ENCODE results near the gene RHBDD2.
"Not testable (repeated sequence)": the region's sequence is repeated elsewhere in the genome, so short reads cannot be mapped to it uniquely, and the experiment has no call there.

Gene RHBDD2

GRCh38 chr7:75866489-75867389, 12.1 kb upstream of the RHBDD2 start:
- DNase-seq (ENCODE audit: low read depth in 2 of 2) = peak in 1 of 2 donors; percentile 19

DNA sequence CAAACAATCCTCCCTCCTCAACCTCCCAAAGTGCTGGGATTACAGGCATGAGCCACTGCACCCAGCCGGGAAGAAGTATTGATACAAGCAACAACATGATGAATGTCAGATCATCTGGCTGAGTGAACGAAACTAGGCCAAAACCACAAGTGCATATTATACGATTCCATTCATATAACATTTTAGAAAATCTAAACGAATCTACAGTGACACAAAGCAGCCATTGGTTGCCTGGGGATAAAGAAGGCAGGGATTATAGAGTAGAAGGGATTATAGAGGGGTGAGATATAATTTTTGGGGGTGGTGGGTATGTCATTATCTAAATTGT, 11.5 kb upstream of the RHBDD2 start:
- no peak for DNase-seq (ENCODE audit: low read depth in 2 of 2)

DNA sequence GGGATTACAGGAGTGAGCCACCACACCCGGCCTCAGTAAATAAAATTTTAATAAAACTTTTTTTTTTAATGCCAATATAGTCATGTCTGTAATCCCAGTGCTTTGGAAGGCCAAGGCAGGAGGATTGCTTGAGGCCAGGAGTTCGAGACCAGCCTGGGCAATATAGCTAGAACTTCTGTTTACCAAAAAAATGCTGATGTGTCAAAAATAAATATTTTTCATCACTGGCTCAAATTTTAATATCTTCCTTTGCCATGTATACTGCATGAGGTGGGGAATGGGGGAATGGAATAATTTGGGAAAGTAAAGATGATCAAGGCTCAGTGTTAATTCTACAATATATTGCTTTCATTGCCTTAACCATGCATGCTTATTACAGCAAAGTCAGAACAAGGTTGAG, 10.7 kb upstream of the RHBDD2 start:
- DNase-seq (ENCODE audit: low read depth in 2 of 2) = no peak

GRCh38 chr7:75869776-75870379, 9.0 kb upstream of the RHBDD2 start:
- no peak for DNase-seq (ENCODE audit: low read depth in 2 of 2)

DNA sequence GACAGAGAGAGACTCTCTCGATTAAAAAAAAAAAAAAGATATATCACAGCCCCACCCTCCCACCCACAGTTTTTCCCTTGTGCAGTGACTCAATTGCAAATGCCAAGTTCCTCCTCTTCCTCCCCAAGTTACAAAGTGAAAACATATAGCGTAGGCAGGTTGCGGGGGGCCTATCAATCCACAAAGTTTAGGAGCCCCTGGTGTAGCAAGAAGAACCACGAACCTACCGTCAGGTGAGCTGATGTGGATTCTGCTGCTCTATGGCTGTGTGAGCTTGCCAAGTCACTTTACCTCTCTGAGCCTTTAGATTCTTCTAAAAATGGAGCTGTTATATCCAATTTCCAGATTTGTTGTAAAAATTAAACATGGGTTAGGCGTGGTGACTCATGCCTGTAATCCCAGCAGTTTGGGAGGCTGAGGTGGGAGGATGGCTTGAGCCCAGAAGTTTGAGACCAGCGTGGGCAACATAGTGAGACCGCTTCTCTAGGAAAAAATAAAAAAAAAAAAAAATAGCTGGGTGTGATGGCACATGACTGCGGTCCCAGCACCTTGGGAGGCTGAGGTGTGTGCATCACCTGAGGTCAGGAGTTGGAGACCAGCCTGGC, 8.2 kb upstream of the RHBDD2 start:
- DNase-seq (ENCODE audit: low read depth in 2 of 2) = peak in 1 of 2 donors; percentile 32

GRCh38 chr7:75872073-75872782, 6.6 kb upstream of the RHBDD2 start:
- DNase-seq (ENCODE audit: low read depth in 2 of 2) = no peak

DNA sequence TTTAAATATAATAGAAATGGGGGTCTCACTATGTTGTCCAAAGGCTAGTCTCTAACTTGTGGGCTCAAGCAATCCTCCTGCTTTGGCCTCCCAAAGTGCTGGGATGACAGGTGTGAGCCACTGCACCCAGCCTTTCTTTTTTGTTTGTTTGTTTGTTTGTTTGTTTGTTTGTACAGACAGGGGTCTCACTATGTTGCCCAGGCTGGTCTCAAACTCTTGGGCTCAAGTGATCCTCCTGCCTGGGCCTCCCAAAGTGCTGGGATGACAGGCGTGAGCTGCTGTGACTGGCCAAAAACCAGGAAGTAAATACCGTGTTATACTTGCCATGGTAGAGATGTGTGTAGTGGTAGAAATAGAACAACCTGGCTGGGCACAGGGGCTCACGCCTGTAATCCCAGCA, 4.7 kb upstream of the RHBDD2 start:
- not testable (repeated sequence) for DNase-seq (ENCODE audit: low read depth in 2 of 2)

DNA sequence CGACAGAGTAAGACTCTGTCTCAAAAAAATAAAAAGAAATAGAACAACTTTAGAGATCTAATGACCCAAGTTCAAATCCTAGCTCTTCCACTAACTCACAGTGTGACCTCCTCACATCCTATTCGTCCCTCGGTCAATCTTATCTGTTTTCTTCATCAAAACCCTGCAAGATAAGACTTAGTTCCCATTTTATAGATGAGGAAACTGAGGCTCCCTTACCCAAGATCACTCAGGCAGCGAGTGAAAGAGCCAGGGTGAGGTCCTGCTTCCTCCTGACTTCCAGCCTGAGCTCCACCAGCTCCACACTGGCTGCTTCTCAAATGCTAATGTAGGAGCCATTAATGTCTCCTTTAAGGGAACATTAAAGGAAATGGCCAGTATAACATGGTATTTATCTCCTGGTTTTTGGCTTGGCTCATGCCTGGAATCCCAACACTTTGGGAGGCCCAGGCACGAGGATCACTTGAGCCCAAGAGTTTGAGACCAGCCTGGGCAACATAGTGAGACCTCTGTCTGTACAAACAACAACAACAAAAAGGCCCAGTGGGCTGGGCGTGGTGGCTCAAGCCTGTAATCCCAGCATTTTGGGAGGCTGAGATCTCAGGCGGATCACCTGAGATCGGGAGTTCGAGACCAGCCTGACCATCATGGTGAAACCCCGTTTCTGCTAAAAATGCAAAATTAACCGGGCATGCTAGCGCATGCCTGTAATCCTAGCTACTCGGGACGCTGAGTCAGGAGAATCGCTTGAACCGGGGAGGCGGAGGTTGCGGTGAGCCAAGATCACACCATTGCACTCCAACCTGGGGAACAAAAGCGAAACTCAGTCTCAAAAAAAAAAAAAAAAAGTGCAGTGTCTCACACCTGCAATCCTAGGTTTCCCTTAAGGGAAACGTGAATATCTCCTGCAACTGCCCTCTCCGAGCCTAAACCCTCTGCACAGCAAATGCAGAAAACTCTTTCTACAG, 3.4 kb upstream of the RHBDD2 start:
- DNase-seq (ENCODE audit: low read depth in 2 of 2) = no peak

DNA sequence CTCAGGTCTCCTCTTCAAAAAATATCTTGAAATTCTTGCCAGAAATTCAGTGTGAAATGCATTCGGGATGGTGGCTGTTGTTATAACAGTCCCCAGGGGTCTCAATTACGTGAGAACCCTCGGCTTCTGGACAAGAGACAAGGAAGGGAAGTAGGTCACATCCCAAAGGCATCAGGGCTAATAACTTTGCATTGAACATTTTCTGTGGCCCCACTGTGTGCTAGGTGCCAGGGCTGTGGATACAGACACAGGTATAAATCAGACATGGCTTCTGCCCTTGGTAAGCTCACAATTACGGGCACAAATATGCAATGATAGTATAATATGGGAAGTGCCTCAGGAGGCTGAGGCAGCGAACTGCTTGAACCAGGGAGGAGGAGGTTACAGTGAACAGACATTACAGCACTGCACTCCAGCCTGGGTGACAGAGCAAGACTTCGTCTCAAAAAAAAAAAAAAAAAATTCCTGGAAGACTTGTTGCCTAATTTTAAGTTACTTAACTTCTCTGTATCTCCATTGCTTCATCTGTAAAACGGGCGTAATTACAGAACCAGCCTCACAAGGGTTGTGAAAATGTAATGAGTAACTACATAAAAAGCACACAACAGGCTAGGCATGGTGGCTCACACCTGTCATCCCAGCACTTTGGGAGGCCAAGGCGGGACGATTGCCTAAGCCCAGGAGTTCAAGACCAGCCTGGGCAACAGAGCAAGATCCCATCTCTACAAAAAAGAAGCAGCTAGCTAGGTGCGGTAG, 2.5 kb upstream of the RHBDD2 start:
- DNase-seq (ENCODE audit: low read depth in 2 of 2) = no peak

GRCh38 chr7:75878312-75878768, 494 bp upstream of the RHBDD2 start:
- no peak for DNase-seq (ENCODE audit: low read depth in 2 of 2)

DNA sequence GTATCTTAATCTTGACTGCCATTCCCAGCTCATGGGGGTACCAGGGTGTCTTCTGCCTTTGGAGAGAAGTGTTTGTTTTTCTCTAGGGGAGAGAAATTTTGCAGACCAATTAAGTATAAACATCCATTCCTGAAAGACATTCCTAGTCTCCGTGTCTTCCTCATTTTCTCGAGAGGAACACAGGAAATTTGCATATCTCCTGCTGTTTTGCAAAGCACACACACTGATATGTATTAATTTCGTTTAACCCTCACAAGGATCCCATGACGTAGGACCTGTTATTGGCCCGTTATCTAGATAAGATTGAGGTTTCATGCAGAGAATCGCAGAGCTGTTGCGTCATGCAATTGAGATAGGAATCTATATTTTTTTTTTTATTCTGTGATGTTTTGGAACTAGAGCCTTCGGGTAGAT, 944 bp downstream of the RHBDD2 start:
- no peak for DNase-seq (ENCODE audit: low read depth in 2 of 2)

DNA sequence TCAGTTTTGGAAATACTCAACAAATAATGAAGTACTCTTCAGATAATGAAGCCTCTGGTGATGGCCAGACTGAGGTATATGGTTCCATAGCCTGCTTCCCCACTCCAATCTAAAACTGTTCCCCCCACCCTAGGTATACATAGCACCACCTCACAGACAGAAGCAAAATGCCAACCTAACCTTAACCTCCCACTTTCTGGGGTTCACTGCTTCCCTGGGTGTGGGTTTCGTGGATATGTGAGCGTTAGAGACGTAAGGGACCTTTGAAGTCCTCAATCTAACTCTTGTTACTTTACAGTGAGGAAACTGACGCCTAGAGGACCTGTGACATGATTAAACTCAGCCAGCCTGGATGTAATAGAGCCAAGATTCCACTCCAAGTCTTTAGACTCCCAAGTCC, 1.4 kb downstream of the RHBDD2 start:
- no peak for DNase-seq (ENCODE audit: low read depth in 2 of 2)

DNA sequence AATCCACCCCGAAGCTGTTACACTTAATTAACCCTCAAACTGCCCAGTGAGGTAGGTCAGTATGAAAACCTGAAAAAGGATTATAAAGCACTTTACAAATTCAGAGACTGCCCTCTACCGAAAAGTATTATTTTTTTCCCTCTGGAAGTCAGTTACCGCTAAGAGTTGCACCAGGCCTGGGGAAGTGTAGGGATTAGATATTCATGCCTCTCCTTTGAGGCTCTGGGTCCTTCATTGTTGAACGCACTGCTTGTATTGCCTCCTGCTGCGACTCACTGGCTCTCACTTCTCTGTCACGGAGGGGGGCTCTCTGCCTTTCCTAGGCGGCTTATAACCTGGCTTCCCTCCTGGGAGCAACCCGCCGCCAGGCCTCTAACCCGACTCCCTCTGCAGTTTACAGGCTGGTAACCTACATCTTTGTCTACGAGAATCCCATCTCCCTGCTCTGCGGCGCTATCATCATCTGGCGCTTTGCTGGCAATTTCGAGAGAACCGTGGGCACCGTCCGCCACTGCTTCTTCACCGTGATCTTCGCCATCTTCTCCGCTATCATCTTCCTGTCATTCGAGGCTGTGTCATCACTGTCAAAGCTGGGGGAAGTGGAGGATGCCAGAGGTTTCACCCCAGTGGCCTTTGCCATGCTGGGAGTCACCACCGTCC, 2.7 kb downstream of the RHBDD2 start:
- no peak for DNase-seq (ENCODE audit: low read depth in 2 of 2)

- not testable (repeated sequence) for DNase-seq (ENCODE audit: low read depth in 2 of 2)
Observed at GRCh38 chr7:75883265-75883824, 4.5 kb downstream of the RHBDD2 start.

GRCh38 chr7:75884476-75884875, 5.6 kb downstream of the RHBDD2 start:
- DNase-seq (ENCODE audit: low read depth in 2 of 2) = no peak

GRCh38 chr7:75885036-75885435, 6.2 kb downstream of the RHBDD2 start:
- no peak for DNase-seq (ENCODE audit: low read depth in 2 of 2)

- DNase-seq (ENCODE audit: low read depth in 2 of 2) = no peak
Observed at GRCh38 chr7:75887669-75888369, 9.0 kb downstream of the RHBDD2 start.

- no peak for DNase-seq (ENCODE audit: low read depth in 2 of 2)
Observed at GRCh38 chr7:75888464-75889222, 9.8 kb downstream of the RHBDD2 start.

Data from stimulated activated CD8-positive, alpha-beta memory T cell treated with anti-CD3 and anti-CD28 coated beads, Interleukin-15, amount 100 ng/mL, for 48 hours (primary cell).